ENCODE data around the gene ECEL1.

Gene ECEL1

DNA sequence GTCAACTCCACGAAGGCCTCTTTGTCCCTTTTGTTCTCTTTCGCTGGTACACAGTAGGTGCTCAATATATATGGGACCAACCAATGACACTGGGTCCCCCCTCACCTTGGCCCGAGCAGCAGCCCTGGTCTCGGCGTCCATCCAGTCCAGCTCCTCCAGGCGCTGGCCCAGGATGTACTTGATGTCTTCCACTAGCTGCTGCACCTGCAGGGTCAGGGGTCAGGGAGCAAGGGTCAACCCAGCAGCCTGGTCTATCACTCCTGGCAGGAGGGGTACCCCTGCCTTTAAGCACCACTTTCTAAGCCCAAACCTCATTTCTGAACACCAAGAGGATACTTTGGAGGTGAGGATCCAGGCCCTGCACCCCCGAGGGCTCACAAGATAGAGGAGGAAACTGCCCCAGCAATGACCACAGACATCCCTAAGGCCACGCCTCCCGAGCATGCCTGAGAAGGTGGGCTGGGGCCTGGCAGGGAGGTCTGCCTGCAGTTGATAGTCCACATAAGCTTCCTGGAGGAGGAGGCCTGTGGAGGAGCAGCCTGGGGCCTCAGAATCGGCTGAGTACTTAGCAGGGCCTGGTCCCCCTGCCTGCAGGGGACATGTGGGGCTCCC is 4.2 kb downstream of the ECEL1 start:
- TF ChIP-seq, protein P1, sequence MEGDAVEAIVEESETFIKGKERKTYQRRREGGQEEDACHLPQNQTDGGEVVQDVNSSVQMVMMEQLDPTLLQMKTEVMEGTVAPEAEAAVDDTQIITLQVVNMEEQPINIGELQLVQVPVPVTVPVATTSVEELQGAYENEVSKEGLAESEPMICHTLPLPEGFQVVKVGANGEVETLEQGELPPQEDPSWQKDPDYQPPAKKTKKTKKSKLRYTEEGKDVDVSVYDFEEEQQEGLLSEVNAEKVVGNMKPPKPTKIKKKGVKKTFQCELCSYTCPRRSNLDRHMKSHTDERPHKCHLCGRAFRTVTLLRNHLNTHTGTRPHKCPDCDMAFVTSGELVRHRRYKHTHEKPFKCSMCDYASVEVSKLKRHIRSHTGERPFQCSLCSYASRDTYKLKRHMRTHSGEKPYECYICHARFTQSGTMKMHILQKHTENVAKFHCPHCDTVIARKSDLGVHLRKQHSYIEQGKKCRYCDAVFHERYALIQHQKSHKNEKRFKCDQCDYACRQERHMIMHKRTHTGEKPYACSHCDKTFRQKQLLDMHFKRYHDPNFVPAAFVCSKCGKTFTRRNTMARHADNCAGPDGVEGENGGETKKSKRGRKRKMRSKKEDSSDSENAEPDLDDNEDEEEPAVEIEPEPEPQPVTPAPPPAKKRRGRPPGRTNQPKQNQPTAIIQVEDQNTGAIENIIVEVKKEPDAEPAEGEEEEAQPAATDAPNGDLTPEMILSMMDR (conservative IDR thresholded peaks at IDR 0.05; ENCODE audit: low read depth, low read length): no peak
- no peaks in the 10 kb centered on the region for H3K36me3 ChIP-seq (ENCODE audit: insufficient read depth)
- H3K27ac ChIP-seq: no peak overlapping the region
- H3K4me1 ChIP-seq (ENCODE audit: low read depth, poor library complexity, severe bottlenecking): no peaks in the 10 kb centered on the region
- H3K4me2 ChIP-seq: no peak overlapping the region
- H3K79me2 ChIP-seq (ENCODE audit: insufficient read depth, low read depth): no peaks in the 10 kb centered on the region
- no peak overlapping the region for H2AFZ ChIP-seq (ENCODE audit: low read depth)
- peaks cover 7% of the 10 kb centered on the region; the same call in 1 of the 2 replicates for H3K27me3 ChIP-seq (ENCODE audit: insufficient read depth, low read depth)
- no peak overlapping the region for H3K9ac ChIP-seq
- H4K20me1 ChIP-seq (ENCODE audit: insufficient read depth): no peaks in the 10 kb centered on the region
- H3K4me3 ChIP-seq (IDR thresholded peaks at IDR 0.05; ENCODE audit: insufficient read depth, low read depth, low read length): no peak overlapping the region

DNA sequence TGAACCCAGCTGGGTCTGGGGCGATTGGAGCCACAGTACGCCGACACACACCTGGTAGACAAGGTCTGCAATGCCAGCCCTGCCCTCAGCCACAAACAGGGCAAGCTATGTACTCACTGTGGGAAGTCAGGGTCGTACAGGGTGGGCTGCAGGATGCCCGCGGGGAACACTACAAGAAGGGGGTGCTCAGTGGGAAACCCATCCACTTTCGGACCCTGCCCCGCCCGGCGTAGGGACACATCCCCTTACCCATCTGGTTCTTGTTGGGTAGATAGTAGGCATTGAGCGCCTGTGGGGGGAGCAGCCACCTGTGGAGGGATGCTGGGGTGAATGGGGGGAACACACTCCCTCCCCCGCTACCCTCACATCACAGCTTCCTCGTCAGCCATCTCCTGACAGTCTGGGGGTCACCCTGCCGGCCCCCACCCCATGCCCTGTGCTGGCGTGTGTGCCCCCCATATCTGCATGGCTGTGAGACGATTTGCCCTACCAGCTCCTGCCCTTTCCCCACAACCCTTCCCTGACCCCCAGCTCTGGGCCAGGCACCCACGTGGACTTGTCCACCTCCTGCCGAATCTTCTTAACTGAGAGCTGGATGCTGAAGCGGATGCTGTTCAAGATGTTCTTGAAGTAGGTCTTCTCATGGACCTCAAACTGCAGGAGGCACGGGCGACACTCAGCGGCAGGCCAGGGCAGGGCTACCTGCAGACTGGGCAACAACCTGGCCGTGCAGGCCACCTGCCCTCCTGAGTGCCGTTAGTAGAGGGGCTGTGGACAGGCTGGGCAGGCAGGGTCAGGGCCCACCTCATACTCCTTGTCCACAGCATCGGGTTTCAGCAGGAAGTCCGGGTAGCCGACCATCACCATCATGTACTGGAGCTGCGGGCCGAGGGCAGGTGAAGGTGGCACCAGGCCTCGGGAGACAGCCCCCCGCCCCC is 5.1 kb downstream of the ECEL1 start:
- no peak overlapping the region for H3K27ac ChIP-seq
- no peak overlapping the region for H3K4me2 ChIP-seq
- no peaks in the 10 kb centered on the region for H3K79me2 ChIP-seq (ENCODE audit: insufficient read depth, low read depth)
- no peaks in the 10 kb centered on the region for H3K4me1 ChIP-seq (ENCODE audit: low read depth, poor library complexity, severe bottlenecking)
- H3K36me3 ChIP-seq (ENCODE audit: insufficient read depth): no peaks in the 10 kb centered on the region
- H3K9ac ChIP-seq: no peak overlapping the region
- no peaks in the 10 kb centered on the region for H4K20me1 ChIP-seq (ENCODE audit: insufficient read depth)
- no peak overlapping the region for H3K4me3 ChIP-seq (IDR thresholded peaks at IDR 0.05; ENCODE audit: insufficient read depth, low read depth, low read length)
- TF ChIP-seq, protein P1 (conservative IDR thresholded peaks at IDR 0.05; ENCODE audit: low read depth, low read length): no peak
- no peak overlapping the region for H2AFZ ChIP-seq (ENCODE audit: low read depth)
- peaks cover 7% of the 10 kb centered on the region; the same call in 1 of the 2 replicates for H3K27me3 ChIP-seq (ENCODE audit: insufficient read depth, low read depth)

DNA sequence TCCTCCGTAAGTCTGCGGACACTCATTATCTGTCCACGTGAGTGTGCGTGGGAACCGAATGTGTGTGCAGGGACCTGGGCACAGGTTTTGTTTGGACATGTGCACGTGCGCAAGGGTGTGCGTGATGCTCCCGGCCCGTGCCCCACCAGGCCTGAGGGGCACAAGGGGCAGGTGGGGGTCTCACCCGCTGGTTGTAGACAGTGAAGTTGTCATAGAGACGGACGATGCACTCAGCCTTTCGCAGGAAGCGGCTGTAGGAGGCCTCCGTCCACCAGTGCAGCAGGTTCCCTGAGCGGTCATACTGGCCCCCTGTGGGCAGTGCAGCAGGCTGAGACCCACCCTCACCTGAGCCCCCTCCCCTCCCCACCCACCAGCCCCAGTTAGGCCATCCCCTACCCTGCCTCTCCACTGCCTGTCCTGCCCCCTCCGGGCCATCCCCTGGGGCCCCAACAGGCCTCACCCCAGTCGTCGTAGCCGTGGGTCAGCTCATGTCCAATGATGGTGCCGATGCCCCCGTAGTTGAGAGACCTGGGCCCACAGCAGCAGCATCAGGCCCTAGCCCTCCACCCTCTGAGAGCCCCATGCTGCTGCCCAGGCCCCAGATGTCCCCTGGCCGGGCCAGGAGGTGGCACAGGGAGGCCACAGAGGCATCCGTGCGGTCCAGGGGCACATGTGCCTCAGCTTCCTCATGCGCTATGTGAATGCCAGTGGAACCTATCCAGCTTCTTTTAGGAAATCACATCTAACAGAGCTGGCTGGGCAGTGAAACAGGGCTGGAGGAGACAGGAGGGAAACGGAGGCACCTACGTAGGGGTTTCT is 6.1 kb downstream of the ECEL1 start:
- Histone ChIP-seq H3K79me2 (ENCODE audit: insufficient read depth, low read depth) (no peaks in the 10 kb centered on the region), H3K36me3 (ENCODE audit: insufficient read depth) (no peaks in the 10 kb centered on the region), H3K27me3 (ENCODE audit: insufficient read depth, low read depth) (peaks cover 7% of the 10 kb centered on the region; the same call in 1 of the 2 replicates), H2AFZ (ENCODE audit: low read depth) (no peak overlapping the region), H3K4me2 (no peak overlapping the region), H3K9ac (no peak overlapping the region), H3K4me3 (IDR thresholded peaks at IDR 0.05; ENCODE audit: insufficient read depth, low read depth, low read length) (no peak overlapping the region), H3K4me1 (ENCODE audit: low read depth, poor library complexity, severe bottlenecking) (no peaks in the 10 kb centered on the region), H3K27ac (no peak overlapping the region), H4K20me1 (ENCODE audit: insufficient read depth) (no peaks in the 10 kb centered on the region)
- TF ChIP-seq, protein P1 (conservative IDR thresholded peaks at IDR 0.05; ENCODE audit: low read depth, low read length): no peak

Data from KMS-11 (cell line).